ENCODE data around the gene GALNTL6.
"Not testable (repeated sequence)": the region's sequence is repeated elsewhere in the genome, so short reads cannot be mapped to it uniquely, and the experiment has no call there.

Gene GALNTL6

DNA sequence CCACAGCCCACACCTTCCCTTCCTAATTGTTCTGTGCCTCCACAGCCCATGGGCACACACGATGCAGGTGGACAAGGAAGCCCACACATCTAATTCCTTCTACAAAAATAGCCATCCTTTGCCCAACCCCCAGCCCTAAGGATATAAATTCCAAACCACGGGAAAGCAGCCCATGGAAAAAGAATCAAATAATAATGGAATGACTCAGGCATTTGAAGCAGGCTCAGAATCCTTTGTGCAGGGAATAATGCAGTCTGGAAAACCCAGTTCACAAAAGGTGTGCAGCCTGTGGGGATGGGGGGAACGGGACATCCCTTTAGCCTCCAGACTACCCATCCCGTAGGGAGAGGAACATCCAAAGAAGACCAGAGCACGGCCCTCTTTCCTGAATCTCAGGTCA lies 1013.1 kb downstream of the GALNTL6 start:
- no peak for DNase-seq

- no peak for DNase-seq
These were observed 1013.7 kb downstream of the GALNTL6 start for GRCh38 chr4:172826861-172827260.

DNA sequence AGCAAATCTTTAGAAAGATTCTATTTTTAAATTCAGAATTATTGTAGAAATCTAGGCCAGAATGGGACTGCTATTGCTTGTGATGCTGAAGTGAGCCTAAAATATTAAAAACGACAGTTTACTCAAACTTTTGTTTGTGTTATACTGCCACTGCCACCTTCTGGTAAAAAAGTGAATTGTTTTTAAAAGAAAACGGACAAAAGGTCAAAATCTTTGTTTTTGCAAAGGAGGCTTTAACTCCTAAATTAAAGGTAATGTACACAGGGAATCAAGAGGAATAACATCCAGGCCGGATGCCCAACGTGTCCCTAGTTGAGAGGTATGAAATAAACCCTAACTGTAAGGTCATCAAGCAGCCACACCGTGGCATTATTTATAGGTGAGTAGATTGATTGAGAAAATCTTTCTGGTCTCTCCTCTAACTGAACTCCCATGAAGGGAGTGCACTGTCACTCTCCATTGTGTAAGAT lies 1017.1 kb downstream of the GALNTL6 start:
- peak in 1 of 2 donors; percentile 53 for DNase-seq

DNA sequence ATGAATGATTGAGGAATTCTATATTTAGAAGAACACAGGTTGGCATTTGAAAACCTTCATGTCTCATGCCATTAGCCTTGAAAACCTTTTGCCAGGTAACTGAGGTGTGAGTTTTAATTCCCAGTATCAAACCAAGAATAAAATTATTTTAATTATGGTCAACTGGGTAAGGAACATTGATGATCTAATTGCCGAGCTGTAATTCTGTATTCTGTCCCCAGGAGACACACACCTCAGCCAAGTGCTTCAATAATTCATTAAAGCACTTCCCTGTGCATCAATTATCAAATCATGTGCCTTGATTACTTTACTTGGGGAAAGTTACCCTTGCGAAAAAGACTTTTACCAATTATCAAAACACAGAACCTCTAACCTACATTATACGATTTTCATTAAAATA lies 1023.5 kb downstream of the GALNTL6 start:
- no peak for DNase-seq

DNA sequence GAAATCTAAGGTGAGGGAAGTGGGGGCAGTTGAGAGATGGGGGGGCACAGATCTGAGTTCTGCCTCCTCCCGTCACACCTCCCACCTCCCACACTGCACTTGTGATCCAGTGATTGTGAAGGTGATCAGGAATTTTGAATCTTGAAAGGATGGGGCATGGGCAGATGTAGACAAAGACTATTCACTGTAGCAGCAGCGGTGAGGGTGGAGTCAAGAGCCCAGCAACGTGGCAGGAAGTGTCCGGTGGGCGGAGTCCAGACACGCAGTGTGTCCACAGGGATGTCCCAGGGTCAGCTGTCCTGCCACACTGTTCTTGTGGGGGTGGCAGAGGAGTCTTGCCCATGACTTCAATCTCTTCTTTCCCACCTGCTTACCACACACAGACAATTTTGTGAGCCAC lies 1024.9 kb downstream of the GALNTL6 start:
- no peak for DNase-seq

- no peak for DNase-seq
These were observed 1025.7 kb downstream of the GALNTL6 start for GRCh38 chr4:172838943-172839342.

GRCh38 chr4:172842779-172843178 lies 1029.6 kb downstream of the GALNTL6 start:
- DNase-seq = no peak

GRCh38 chr4:172843192-172843591 lies 1030.0 kb downstream of the GALNTL6 start:
- DNase-seq = no peak

DNA sequence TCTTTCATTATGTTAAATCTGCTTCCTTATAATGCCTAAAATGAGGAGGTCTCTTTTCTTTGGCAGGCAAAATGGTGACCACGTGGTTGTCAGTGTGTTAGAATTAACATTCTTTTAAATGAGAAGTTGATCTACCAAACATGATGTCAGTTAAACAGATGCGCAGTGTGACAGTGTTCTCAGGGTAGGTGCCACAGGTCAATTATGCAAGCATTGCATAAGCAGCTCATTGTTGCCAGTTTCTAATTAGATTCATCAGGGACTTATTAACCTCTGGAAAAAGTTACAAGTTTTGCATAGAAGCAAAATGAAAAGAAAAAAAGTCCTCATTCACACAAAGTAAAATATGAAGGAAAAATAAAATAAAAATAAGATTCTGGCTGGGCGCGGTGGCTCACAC lies 1031.4 kb downstream of the GALNTL6 start:
- no peak for DNase-seq

GRCh38 chr4:172845281-172845680 lies 1032.1 kb downstream of the GALNTL6 start:
- DNase-seq = no peak

DNA sequence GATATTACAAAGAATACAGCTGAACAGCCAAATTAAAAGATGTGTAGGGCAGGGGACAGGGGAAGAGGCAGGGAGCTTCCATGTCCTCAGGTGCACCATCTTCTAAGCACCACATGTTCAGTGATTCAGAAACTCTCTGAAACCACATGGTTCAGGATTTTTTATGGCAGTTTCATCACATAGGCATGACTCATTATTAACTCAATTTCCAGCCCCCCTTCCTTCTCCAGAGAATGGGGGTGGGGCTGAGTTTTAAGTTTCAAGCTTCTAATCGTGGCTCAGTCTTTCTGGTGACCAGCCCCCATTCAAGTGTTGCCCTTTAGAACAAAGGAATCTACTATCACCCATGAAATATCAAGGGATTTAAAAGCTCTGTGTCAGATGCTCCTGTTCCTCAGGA lies 1037.6 kb downstream of the GALNTL6 start:
- DNase-seq = no peak

DNA sequence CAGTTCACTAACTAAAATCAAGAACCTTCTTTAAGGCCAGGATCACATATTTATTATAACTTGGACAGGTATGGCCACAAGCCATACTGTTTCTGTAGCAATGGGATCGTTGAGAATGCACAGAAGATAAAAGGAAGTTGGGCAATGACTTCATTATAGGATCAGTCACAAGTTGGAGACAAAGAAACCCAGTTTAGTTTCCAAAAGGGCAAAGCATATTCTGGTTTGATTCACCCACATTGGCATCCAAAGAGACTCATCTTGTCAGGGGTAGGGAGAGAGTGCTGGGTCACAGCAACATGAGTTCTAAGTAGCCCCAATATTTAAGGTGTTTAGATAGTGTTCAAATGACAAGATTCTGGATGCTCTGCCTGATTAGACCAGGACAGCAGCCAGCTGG lies 1038.3 kb downstream of the GALNTL6 start:
- no peak for DNase-seq

DNA sequence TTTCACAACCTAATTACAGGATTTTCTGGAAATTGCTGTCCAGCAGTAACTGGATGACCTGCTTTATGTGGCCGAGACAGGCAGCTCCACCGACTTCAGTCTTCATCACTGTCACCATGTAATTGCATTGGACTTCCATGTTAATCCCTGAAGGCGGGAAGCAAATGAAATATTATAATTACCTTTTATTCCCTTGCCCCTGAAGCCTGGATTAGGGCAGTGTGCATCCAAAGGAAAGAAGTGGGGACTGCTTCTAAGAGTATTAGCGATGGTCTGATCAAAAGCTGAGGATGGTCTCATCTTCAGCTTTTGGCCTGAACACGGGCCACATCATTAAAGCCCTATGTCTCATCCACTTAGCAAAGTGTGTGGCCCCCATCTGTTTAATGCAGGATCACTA lies 1043.8 kb downstream of the GALNTL6 start:
- DNase-seq = no peak

DNA sequence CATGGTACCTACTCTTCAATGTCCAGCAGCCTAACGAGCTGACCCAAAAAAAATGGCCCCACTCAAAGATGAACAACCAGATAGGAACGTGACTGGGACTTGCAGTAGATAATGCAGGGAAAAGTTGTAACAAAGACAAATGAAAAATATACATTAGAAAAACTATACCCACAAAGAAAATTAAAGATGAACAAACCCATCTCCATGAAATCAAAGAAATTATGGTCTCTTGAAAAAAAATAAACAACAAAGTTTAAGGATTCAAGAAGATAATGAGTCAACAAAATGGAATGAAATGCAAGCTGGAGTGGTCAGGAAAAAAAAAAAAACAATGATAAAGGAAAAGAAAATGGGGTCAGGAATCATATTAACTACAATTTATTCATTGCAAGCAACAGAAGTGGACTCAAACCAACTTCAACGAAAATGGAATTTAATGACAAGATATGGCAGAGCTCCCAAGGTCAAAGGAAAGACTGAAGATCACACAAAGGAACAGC lies 1045.6 kb downstream of the GALNTL6 start:
- no peak for DNase-seq

- DNase-seq = no peak
These were observed 1051.9 kb downstream of the GALNTL6 start for GRCh38 chr4:172865103-172865502.

DNA sequence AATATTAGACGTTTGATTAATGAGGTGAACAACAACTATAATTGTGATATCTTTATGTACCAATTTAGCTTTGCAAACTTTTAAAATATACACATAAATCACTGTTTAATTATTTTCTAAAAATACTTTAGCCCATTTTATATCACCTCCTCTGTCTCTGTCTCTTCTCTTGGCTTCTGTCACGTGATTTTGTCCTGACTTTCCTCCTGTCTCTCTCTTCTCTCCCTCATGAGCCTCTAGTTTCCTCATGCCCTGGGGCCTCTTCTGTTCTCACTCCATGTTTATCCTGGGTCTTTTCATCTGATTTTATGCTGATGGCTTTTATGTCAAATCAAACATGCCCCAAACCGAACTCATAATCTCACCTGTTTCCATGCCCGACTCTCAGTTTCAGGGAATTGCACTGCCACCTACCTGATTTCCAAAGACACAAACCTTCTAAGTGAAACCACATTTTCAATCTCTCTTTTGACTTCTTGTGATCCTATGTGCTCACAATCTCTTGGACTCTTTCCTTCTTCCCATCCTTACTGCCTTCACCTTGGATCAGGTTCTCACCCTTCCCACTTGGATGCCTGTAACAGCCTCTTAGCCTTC lies 1052.4 kb downstream of the GALNTL6 start:
- DNase-seq = no peak

DNA sequence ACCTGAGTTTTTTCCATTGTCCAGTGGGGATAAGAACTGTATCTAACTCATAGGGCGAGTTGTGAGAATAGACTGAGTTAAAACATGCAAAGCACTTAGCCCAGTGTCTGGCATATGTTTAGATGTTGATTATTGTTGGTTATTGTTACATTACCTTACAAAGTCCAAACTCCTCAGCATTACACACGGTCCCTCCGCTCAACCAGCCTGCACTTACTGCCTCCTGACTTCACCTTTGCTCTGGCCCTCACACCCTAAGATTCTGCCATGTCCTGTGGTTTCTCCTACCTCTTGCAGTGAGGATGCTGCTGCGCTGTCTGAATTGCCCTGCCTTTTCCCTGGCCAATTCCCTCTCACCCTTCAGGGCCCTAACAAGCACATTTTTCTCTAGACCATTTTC lies 1053.2 kb downstream of the GALNTL6 start:
- DNase-seq = no peak

DNA sequence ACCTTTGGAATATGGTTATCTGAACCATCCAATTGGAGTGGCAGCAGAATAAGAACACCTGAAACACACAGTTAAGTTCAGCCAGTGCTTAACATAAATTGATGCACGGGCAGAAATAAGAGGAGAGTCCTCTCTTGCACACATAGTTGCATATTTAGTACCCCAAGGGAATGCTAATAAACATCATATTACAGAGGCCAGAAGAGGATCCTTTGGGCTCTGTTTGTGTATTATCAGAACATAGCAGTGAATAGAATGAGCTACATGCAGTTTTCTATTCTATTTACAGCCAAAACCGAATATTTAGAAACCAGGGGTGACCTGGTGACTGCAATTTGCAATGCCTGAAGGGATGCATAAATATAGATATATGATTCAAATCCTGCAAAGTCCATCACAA lies 1054.6 kb downstream of the GALNTL6 start:
- no peak for DNase-seq

DNA sequence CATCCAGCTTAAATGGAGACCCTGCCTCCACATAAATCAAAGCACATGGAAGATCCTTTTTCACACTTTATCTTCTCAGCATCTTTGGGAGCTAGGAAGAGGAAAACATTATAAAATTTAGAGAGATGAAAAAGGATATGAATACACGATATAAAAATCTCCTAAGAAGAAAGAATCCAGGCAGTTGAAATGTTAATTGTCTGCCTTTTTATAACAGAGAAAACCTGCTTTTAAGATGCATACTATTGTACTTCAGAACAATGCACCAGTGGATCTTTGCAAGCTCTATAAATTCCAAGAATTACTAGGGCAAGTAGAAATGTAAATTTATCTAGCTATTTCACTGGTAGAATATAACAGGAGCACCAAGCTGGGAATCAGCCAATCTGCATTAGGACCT lies 1055.1 kb downstream of the GALNTL6 start:
- DNase-seq = no peak

DNA sequence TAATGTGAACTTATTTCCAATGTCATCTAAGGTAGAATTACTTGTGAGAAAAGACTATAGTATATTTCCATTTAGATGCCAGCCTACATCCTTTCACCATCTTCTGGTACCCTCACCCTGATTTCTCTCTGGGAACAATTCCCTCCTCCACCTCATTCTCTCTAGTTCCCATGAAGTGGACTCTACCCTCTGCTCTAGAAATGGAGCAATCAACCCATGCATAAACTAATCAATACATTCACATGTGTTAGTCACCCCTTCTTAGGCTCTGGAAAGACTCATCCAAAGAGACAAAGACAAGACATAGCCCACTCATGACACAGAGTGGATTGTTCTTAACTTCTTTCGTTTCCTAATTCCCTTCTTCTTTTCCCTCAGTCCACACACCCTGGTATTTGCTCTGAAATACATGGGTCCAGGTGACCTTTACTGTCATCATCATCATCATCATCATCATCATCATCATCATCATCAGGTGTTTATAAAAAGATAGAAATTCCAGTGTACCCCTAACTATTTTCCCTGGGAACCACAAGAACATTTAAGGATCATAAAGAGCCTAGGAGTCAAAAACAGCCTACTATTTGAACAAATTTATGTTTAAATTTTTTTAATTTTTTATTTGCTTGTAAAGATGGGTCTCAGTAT lies 1056.5 kb downstream of the GALNTL6 start:
- no peak for DNase-seq

- no peak for DNase-seq
These were observed 1058.2 kb downstream of the GALNTL6 start for GRCh38 chr4:172871381-172871780.

DNA sequence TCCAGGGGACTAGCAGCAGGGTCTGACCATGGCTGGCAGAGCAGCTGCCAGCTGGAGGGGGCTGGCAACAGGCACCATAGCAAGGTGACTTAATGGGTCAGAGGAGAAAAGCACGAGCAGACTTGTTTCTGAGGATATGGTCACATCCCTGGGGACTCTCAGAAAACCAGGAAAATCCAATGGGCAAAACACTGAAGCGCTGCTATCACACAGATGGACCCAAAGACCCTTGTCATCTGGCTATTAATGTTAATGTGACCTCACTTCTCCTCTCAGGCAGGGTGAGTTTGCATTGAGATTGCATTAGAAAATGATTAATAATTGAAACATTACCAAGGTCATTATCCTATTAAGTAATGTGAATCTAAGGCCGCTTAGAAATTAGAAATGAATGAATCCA lies 1061.7 kb downstream of the GALNTL6 start:
- no peak for DNase-seq

DNA sequence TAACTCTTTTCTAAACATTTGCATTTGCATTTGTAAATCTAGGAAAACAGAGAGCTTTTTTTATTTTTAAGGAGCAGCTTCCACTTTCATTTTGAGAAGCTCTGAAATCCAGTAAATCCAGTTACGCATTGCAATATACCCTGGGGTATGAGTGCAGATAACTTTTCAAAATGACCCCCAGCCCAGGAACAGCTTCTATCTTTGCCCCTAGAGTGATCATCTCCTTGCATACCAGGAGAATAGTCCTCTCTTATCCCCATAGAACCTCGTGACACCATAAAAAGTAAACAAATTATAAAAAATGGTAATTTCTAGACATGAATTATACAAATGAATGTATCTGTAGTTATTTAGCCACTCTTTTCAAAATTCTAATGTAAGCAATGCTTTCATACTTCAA lies 1063.2 kb downstream of the GALNTL6 start:
- DNase-seq = no peak

DNA sequence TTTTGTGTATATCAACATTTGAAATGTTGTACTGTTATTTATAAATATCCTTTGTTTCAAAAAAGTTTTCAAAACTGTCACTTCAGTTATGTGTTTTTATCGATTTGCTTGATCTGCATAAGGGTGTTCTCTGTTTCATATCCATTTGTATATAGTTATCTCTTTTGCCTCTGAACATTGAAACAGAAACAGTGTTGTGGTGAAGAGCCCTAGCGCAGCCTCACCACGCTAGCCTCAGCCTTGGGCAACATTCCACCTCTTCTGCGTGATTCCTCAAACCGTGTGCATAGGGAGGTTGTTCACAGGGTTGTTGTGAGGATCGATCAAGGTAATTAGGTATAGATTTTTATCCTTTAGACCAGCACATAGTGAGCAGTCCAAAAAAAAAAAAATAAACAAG lies 1068.4 kb downstream of the GALNTL6 start:
- DNase-seq = no peak

DNA sequence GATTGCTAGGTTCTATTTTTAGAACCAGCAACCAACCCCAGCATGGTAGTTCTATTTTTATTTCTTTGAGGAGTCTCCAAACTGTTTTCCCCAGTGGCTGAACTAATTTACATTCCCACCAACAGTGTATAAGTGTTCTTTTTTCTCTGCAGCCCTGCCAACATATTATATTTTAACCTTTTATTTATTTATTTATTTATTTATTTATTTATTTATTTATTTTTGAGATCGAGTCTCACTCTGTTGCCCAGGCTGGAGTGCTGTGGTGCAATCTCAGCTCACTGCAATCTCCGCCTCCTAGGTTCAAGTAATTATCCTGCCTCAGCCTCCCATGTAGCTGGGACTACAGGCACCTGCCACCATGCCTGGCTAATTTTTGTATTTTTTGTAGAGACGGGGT lies 1074.2 kb downstream of the GALNTL6 start:
- not testable (repeated sequence) for DNase-seq
